ENCODE data around the gene PRKD1.

Gene PRKD1

GRCh38 chr14:29927376-29928116, at the start of gene PRKD1:
Gene PRKD1, minus strand, starts transcription at chr14:29927847.
- DNase-seq: no peak

GRCh38 chr14:29971101-29971500, 43.5 kb upstream of the PRKD1 start:
- no peak for DNase-seq

GRCh38 chr14:29955087-29955486, 27.4 kb upstream of the PRKD1 start:
- DNase-seq: no peak

GRCh38 chr14:29953501-29953900, 25.9 kb upstream of the PRKD1 start:
- DNase-seq: no peak

DNA sequence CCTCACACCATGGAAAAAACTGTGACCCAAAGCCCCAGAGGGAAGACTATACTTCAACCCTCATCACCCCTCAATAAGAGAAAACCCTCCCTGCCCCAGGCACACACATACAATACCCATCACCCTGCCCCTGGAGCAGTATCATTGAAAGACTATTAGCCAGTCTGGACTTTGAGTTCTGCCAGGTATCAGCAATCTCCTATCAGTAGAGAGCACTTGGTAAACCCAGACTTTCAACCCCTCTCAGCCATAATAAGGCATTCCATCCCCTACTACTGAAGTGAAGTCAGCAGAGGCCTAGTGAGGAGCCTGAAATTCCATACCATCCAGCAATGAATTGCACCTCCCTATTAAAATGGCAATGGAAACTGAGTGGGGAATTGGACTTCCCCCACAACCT, 16.4 kb upstream of the PRKD1 start:
- no peak for DNase-seq

GRCh38 chr14:29941401-29941800, 13.8 kb upstream of the PRKD1 start:
- DNase-seq: no peak

GRCh38 chr14:29940482-29940881, 12.8 kb upstream of the PRKD1 start:
- DNase-seq: no peak

- no peak for DNase-seq
These were observed 9.5 kb upstream of the PRKD1 start for GRCh38 chr14:29937116-29937515.

DNA sequence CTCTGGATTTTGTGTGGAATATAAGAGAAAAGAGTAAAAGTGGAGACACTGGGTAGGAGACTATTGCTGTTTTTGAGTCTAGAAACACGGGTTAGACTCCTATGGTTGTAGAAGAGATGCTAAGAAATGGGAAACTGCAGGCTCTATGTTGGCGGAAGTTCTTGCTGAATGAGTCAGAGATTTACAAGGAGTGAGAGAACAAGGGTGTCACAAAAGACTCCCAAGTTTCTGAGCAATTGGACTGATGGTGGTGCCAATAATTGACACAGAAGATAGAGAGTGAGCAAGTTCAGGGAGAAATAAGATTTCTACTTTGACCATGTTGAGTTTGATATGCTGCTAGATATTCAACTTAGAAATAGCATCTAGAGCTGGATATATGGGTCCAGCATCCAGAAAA, 2.6 kb upstream of the PRKD1 start:
- DNase-seq: no peak

DNA sequence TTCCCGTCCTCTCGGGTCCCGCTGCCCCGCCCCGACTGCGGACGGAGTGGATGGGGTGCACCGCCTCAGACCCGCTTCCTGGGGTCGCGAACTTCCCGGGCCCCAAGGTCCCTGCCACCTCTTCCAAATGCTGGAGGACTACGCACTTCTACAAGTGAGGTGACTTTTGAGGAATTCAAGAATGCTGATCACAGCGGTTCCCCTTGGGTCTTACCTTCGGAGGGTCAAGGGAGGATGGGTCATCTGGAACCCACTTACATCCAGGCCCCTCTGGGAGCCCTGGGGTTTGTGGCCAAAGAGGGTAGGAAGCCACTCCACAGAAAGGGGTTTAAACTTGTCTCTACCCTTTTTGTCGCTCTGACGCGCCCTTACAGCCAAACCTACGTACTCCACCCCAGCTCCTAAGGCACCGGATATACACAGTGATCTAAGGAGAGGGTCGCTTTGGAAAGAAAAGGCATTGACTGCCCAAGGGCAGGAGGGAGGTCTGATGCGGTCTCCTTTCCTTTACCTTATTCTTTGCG, 532 bp upstream of the PRKD1 start:
- DNase-seq: no peak

DNA sequence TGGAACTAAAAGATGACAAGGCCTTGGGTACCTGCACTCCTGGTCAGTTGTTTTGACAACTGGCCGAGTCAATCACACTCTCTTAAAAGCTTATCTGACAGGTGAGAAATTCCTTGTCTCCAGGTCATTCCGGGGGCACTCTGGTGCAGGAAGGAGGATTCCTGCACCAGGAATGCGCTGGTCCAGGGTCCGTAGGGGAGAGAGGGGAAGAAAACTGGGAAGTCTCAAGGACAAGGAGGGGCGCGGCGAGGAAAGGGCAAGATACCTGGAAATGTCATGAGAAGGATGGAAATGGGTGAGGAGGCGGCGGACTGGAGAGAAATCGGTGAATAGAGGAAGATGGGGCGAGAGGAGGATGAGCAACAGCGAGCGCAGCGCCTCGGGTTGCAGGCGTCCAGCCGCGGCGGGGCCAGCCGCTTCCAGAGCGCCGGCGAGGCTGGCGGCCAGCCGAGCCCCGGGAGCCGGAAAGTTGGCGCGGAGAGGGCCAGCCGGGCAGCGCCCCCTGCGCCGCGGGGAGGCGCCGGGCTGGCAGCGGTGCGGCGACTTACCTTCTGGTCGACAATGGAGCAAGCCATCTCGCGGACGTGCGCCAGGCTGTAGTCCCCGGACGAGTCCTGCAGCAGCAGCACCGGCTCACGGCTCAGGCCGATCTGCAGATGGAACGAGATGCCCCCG, 809 bp downstream of the PRKD1 start:
- DNase-seq: no peak

- no peak for DNase-seq
These were observed 1.4 kb downstream of the PRKD1 start for GRCh38 chr14:29926228-29926627.

DNA sequence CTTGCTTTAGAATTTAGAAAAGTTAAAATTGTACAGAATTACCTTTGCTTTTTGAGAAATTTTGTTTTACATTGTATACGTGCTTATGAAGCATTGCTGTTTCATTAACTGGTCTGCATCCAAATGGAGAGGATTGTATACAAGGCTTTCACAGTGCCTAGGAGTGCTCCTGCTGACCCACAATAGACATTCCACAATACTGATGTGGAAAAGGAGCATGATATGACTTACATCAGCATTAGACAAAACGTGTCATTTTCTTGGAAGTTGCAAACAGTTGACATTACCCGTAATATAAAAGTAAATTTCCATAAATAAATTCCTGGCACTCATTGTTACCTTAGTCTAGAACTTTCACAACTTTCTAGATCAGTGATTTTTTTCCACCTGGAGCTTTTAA, 1.9 kb downstream of the PRKD1 start:
- DNase-seq: no peak

DNA sequence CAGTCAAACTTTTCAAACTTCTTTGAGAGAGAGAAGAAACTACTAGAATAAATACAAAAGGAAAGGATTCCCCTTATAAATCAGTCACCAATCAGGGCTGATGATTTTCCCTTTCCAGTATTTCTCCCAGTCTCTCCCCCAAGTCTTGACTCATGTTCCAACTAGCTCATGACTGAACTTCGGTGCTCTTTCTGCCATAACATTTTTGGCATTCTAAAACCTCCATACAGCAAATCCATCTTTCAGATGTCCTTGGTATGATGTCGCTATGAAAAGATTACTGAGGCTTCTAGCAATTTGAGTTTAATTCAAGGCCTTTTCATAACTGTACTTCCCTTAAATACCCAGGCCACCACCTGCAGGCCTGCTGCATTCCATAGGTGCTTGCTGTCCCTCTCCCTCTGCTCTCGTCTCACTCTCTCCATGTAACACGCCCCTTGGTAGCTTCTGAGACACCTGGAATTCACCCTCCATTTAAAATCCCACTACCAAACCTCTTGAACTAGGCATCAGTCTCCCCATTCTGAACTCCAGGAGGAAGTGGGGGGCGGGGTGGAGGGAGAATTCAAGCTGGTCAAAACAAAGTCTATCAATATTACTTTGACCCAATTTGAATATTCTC, 2.4 kb downstream of the PRKD1 start:
- no peak for DNase-seq

DNA sequence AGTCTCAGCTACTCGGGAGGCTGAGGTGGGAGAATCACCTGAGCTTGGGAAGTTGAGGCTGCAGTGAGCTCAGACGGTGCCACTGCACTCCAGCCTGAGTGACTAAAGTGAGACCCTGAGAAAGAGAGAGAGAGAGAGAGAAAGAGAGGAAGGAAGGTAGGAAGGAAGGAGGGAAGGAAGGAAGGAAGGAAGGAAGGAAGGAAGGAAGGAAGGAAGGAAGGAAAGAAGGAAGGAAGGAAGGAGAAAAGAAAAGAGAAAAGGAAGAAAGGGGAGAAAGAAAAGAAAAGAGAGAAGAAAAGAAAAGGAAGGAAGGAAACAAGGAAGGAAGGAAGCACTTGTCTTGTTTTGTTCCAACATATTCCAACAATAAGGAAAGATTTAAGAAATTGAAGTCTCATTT, 7.8 kb downstream of the PRKD1 start:
- no peak for DNase-seq

- DNase-seq: no peak
These were observed 8.7 kb downstream of the PRKD1 start for GRCh38 chr14:29918981-29919380.

DNA sequence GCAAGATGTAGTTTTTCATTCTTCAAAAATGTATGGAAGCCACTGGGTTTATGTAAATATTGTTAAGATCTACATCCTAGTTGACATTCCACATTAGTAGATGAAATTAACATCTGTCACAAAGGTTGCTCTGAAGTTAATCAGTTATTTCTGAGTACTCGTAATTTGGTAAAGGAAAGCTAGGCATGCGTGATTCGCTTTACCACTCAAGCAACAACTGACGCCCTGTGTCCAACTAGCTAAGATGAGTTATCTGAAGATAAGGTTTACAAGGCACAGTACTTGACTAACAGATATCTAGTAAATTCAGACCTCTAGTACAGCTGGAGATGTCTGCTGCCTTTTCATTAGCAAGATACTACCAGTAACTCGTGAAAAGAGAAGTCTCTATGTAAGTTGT, 14.1 kb downstream of the PRKD1 start:
- DNase-seq: no peak

DNA sequence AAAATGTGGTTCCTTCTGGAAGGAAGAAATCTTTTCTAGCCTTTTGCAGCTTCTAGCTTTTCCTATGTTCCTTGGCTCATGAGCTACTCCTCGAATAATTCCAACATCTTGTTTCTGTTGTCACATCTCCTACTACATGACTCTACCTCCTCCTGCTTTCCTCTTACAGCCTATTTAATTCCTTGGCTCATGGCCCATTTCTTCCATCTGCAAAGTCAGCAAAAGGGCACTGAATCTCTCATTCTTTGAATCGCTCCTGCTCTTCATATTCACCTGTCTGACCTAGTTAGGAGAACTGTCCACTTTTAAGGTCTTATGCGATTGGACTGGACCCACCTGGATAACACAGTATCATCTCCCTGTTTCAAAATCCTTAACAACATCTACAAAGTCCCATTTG, 15.8 kb downstream of the PRKD1 start:
- no peak for DNase-seq

GRCh38 chr14:29908652-29909577, 18.7 kb downstream of the PRKD1 start:
- no peak for DNase-seq

DNA sequence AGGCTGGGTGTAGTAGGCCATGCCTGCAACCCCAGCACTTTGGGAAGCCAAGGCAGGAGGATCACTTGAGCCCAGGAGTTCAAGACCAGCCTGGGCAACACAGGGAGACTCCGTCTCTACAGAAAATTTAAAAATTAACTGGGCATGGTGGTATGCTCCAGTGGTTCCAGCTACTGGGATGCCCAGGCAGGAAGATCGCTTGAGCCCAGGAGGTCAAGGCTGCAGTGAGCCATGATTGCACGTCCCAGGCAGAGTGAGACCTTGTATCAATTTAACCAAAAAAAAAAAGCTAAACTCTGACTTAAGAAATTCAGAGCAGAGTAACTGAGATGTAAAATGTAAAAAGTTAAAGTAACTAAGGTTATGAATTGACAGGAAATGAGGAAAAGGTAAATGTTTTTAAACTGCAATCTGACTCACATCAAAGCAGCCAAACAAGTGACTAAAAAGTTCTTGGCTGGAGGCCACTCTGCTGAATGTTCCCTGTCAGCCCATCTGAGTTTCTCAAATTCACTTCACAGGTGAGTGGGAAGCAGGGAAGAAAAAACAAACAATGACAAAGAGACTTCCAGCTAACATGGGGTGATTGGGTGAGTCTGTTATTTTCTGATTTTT, 21.3 kb downstream of the PRKD1 start:
- DNase-seq: no peak

DNA sequence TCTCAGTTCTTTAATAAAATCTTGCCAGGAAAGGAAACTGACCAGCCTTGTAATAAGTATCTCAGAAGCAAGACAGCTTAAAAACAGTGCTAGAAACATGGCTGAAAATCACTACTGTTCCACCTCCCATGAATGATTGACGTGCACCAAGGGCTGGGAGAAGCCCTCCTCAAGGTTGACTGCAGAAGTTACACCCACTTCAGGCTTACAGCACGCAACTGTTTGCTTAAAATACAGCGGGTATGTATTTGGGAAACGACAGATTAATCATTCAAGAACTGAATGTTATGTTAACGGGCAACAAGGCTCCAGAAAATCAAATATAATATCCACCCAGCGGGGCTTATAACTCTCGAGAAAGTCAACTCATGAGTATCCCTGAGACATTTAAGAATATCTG, 22.1 kb downstream of the PRKD1 start:
- no peak for DNase-seq

DNA sequence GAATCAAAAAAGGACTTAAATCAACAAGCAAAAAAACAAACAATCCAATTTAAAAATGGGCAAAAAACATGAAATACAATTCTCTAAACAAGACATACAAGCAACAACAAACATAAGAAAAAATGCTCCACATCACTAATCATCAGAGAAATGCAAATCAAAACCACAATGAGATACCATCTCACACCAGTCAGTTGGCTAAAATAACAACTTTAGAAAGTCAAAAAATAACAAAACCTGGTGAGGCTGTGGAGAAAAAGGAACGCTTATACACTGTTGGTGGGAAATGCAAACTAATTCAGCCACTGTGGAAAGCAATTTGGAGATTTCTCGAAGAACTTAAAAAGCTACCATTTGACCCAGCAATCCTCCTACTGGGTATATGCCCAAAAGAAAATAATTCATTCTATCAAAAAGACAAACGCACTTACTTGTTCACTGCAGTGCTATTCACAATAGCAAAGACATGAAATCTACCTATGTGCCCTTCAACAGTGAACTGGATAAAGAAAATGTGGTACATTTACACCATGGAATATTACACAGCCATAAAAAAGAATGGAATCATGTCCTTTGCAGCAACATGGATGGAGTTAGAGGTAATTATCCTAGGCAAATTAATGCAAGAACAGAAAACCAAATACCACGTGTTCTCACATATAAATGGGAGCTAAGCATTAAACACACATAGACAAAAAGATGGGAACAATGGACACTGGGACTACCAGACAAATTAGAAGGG, 26.9 kb downstream of the PRKD1 start:
- no peak for DNase-seq

Data from stimulated activated CD4-positive, alpha-beta T cell treated with anti-CD3 and anti-CD28 coated beads, Interleukin-2, amount 100 ng/mL, for 48 hours (primary cell).